GM12874 (cell line): ENCODE data around the gene ZNF136.
A peak's percentile ranks its signal among the peaks of the same experiment; 100 is the strongest.

ENCODE experiments used
- CTCF ChIP-seq: IDR thresholded peaks from 2 replicates; pipeline ENCODE4 v1.5.1; 2011; ENCODE audit warnings: low read depth, mild to moderate bottlenecking, control low read depth, low read length, moderate library complexity; ENCODE audit not compliant: insufficient read depth

Gene ZNF136

GRCh38 chr19:12162882-12163806, at the start of gene ZNF136:
Gene ZNF136 (plus strand): TSS chr19:12163096. CDS start chr19:12163204, 108 bp downstream.
- no peak for TF ChIP-seq CTCF

GRCh38 chr19:12113121-12113520, 49.8 kb upstream of the ZNF136 start:
- no peak for TF ChIP-seq CTCF

- no peak for TF ChIP-seq CTCF
Observed at GRCh38 chr19:12117201-12117970, 45.5 kb upstream of the ZNF136 start.

- TF ChIP-seq CTCF = peak; percentile 37; the same call in 1 of the 2 replicates
Observed at GRCh38 chr19:12126707-12127106, 36.2 kb upstream of the ZNF136 start.

- no peak for TF ChIP-seq CTCF
Observed at GRCh38 chr19:12133069-12133468, 29.8 kb upstream of the ZNF136 start.

- peak; percentile 35; the same call in 1 of the 2 replicates for TF ChIP-seq CTCF
Observed at GRCh38 chr19:12137221-12137940, 25.5 kb upstream of the ZNF136 start.

- TF ChIP-seq CTCF = no peak
Observed at GRCh38 chr19:12139269-12139668, 23.6 kb upstream of the ZNF136 start.
